GM21825 (cell line): ENCODE results near the gene GHRL.
A peak's percentile ranks its signal among the peaks of the same experiment; 100 is the strongest.
"Not testable (repeated sequence)": the region's sequence is repeated elsewhere in the genome, so short reads cannot be mapped to it uniquely, and the experiment has no call there.

Experiments used
- ATAC-seq: cut with Tn5 transposase; IDR thresholded peaks from one replicate; pipeline ENCODE4 v1.9.1; 2021; ENCODE audit warnings: mild to moderate bottlenecking, moderate library complexity; ENCODE audit not compliant: unreplicated experiment

Gene GHRL

DNA sequence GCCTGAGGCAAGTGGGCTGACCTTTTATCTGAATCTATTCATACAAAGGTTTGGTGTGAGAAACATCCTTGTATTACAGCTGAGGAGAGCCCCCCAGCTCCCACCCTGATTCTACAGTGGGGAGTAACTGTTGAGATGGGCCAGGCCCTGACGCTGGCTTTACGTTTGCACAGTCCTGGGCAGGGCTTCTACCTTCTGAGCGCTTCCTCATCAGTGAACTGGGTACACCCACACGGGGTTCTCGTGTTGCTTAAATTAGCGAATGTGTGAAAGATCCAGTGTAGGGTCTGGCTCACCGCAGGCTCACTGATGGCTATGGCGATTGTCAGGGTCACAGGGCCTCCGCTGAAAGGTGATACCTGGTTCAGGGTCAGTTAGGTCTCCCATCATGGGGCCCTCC is 7.3 kb upstream of the GHRL start:
- no peak for ATAC-seq

DNA sequence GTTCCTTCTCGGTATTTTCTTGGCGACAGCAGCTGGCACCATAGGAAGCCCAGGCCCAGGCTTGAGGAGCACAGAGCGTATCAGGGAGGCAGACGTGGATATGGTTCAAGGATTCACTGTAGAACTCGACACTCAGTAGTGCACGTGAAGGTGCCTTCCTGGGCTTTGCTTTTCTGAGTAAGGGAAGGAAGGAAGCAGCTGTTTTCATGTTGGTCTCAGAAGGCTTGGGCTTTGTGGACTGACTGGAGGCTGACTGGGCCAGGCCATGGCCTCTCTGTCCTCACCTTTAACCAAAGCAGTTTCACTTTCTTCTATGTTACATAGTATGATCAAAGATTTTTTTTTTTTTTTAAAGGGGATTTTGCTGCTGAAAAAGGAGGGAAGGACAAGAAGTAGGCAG is 6.9 kb upstream of the GHRL start:
- peak; percentile 73 for ATAC-seq

GRCh38 chr3:10299175-10299574 is 6.4 kb upstream of the GHRL start:
- no peak for ATAC-seq

DNA sequence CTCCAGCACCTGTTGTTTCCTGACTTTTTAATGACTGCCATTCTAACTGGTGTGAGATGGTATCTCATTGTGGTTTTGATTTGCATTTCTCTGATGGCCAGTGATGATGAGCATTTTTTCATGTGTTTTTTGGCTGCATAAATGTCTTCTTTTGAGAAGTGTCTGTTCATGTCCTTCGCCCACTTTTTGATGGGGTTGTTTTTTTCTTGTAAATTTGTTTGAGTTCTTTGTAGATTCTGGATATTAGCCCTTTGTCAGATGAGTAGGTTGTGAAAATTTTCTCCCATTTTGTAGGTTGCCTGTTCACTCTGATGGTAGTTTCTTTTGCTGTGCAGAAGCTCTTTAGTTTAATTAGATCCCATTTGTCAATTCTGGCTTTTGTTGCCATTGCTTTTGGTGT is 5.3 kb upstream of the GHRL start:
- not testable (repeated sequence) for ATAC-seq

DNA sequence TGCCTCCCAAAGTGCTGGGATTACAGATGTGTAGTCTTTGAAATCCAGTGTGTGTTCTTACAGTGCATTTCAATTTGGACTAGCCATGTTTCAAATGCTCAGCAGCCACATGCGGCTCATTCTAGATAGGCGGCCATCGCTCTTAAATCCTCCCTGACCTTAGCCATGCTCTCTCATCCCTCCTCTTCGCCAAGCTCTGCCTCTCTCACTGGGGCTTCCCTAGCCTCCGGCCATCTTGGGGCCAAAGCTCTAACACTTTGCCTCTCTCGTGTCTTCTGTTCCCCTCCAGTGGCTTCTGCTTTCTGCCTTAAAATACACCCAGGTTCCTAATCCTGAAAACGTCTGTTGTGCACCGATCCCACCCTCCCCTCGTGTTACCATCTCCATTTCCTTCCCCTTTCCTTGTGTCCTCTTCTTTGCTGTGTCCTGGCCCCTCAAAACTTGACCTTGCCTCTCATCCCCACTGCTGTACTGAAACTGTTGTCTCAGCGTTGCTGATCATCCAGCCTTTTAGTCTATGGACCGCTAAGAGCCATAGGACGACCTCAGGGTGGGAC is 1.4 kb upstream of the GHRL start:
- no peak for ATAC-seq

- ATAC-seq: no peak
Measured at GRCh38 chr3:10291641-10292040, 1.1 kb downstream of the GHRL start.

DNA sequence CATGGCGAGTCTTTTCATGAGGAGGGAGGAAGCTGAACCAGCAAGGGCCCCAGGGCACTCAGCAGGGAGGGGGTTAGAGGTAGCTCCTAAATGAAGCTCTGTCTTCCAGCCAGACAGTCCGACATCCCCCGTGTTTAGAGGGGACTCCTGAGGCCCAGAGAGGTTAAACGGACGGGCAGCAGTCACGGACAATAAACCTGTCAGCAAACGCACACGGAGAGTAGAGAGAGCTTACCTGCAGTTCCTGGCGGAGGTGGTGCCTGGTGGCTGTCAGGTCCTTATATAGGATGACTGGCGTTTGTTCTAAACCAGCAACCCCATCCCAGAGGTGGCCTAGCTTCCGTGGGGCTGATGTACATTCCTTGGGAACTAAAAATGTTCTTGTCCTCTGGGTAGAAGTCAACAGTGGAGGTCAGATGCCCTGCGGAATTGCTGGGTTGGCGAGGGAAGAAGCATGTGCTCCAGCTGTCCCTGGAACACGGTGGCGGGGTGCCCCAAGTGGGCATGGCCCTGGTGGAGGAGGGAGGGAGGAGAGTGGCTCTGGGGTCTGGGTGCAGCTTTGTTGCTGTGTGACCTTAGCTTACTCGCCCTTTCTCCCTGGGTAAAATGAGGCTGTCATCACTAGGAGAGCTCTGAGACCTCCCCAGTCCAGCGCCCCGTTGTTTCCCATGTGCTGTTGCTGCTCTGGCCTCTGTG is 2.1 kb downstream of the GHRL start:
- ATAC-seq: no peak

GRCh38 chr3:10289787-10290355 is 2.9 kb downstream of the GHRL start:
- ATAC-seq: no peak

DNA sequence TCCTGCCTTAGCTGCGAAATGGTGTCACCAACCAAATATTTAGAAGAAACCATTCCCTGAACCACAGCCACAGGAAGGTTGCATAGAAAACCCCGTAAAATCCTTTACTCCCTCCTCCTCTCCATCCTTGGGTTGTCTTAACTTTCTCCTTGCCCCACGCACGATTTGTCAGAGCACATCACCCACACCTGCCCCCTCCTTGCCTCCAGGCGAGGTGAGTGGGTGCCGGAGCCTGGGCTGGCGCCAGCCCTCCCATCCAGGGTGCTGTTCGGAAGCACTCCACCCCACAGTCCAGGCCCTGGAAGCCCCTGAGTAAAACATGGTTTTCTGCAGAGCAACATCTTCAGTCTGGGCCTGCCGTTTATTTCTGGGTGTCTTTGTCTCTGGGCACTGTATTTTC is 3.7 kb downstream of the GHRL start:
- ATAC-seq: no peak

- ATAC-seq: no peak
Measured at GRCh38 chr3:10288575-10288960, 4.2 kb downstream of the GHRL start.

DNA sequence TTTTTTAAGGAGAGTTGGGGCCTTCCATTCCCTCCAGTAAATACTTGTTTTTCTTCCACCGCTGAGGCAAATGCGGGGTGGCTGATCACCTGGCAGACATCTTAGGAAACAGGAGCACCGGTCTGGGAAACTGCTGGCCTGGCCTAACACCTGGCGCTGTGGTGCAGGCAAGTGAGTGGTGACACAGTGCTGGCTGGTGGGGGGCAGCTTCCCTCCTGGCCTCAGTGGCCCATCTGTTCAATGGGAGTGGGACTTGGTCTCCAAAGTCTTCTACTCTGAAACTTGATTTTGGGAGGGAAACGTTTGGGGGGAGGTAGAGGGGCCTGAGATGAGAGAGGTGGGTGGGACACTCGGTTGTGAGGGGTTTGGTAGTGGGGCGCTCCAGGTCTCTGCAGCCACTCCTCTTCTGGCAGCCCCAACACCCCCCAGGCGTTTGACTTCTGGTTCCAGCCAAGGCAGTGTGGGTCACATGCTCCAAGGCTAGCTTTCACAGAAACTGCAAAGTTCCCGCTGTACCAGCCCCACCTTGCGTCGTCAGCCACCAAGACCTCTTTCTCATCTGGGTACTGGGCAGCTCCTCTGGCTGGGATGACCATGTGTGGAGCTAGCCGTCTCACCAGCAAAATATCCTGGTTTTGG is 4.7 kb downstream of the GHRL start:
- no peak for ATAC-seq

GRCh38 chr3:10286596-10287295 is 6.0 kb downstream of the GHRL start:
- no peak for ATAC-seq

DNA sequence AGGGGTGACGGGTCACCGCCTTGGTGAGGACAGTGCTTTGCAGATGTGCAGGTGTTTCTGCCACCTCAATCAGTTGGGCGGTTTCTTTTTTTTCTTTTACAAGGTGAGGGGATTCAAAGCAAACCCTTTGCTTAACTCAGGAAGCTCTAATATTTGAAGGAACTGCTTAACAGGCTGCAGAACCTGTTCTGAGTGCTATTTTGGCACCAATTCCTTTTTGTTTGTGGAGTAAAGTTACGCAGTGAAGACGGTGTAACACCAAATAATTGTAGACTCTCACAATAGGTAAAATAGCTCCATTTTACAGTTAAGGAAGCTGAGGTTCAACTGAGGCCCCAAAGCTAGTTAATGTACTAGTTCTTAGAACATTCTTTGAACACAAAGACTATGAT is 6.6 kb downstream of the GHRL start:
- no peak for ATAC-seq

DNA sequence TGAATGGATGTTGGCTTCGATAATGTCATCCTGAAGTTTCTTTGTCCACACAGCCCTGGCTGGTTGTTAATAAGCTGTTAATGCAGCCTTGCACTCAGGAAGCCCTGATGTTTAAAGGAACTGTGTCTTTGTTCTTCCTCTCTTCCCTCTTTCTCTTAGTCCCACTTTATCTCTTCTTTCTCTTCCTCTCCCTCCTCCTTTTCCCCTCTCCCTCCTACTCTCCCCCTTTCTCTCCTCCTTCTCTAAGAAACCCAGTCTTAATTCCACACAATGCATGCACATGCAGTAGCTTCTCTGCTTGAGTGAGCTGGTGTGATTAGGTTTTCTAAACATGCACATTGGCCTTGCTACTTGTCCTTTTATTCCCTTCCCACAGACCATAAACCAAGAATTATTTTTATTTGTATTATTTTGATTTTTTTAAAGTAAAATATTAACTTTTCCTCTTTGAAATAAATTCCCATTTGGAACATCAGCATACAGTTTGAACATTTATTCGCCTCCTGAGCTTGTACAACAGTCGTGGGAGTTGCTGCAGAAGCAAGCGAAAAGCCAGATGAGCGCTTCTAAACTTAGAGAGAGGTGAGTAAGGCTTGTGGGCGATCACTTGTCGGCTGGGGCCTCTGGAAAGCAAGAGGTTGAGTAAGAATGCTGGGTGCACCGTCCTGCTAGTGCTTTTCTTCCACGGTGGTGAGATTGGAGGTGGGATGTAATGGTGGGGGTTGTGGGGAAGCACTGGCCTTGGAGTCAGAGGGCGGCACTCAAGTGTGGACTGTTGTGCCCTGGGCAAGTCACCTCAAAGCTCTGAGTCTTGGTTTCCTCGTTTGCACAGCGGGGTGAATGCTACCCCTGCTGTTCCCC is 7.2 kb downstream of the GHRL start:
- ATAC-seq: no peak

- no peak for ATAC-seq
Measured at GRCh38 chr3:10284496-10284895, 8.3 kb downstream of the GHRL start.

DNA sequence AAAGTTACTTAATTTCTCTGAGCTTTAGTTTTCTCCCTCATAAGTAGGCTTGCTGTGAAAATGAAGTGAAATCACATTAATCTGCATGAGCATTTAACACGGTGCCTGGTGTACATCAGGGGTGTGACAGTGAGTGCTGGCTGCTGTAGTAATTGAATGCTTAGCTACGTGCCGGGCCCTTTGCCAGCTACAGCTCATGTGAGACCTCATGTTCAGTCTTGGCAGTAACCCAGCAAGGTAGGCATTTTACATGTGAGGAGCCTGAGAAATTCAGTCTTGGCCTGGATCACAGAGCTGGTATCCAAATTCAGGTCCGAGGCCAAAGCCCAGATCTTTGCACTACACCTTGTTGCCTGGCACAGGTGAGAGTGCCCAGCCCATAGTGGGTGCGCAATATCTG is 9.1 kb downstream of the GHRL start:
- ATAC-seq: no peak

- ATAC-seq: no peak
Measured at GRCh38 chr3:10281951-10282350, 10.8 kb downstream of the GHRL start.

DNA sequence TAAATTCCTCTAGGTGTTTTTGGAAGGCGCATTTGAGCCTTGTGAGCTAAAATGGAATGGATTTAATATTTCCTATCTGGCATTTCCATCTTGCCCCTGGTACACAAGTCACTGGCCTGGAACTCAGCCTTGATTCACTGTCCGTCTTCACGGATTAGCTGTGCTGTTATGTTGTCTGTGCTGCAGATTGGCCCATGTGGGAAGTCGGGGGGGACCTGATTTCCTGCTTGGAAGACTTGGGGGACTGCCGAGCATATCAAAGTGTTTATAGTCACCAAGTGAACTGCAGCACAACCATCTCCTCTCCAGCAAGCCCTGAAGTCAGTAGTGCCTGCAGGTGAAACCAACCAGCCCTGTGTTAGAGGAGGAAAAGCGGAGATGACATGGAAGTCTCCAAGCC is 12.2 kb downstream of the GHRL start:
- ATAC-seq: no peak

DNA sequence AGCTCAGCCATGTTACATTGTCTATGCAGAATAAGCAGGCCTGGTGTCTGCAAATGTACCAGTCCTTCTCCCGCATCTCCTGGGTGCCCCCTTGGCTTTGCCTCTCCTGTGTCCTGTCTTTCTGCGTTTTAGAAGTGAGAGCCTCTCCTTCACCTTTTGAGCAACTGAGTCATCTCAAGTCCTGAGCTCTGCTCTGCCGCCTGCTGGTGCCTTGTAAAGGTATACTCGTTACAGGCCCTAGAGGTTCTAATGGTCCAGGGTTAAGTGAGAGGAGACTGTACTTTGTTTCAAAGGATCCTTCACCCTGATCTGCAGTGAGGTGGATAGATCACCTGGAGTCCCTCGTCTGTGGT is 12.6 kb downstream of the GHRL start:
- no peak for ATAC-seq

GRCh38 chr3:10279384-10280176 is 13.2 kb downstream of the GHRL start:
- no peak for ATAC-seq
